ENCODE results near the gene PLCD4.

The PLCD4 gene

GRCh38 chr2:218605432-218605831, 2.3 kb upstream of the PLCD4 start:
- Histone ChIP-seq H2AFZ (ENCODE audit: low read depth) (no peak overlapping the region), H3K9ac (no peak overlapping the region), H3K79me2 (ENCODE audit: insufficient read depth, low read depth) (no peaks in the 10 kb centered on the region), H3K4me2 (no peak overlapping the region), H3K4me1 (ENCODE audit: low read depth, poor library complexity, severe bottlenecking) (peaks cover 17% of the 10 kb centered on the region), H3K36me3 (ENCODE audit: insufficient read depth) (no peaks in the 10 kb centered on the region), H3K27ac (no peak overlapping the region), H4K20me1 (ENCODE audit: insufficient read depth) (no peaks in the 10 kb centered on the region), H3K27me3 (ENCODE audit: insufficient read depth, low read depth) (no peaks in the 10 kb centered on the region), H3K4me3 (IDR thresholded peaks at IDR 0.05; ENCODE audit: insufficient read depth, low read depth, low read length) (no peak overlapping the region)
- no peak for TF ChIP-seq CTCF (conservative IDR thresholded peaks at IDR 0.05; ENCODE audit: low read depth, low read length)

- H3K4me3 ChIP-seq (IDR thresholded peaks at IDR 0.05; ENCODE audit: insufficient read depth, low read depth, low read length) = no peak overlapping the region
- no peak for TF ChIP-seq CTCF (conservative IDR thresholded peaks at IDR 0.05; ENCODE audit: low read depth, low read length)
- no peaks in the 10 kb centered on the region for H3K79me2 ChIP-seq (ENCODE audit: insufficient read depth, low read depth)
- no peaks in the 10 kb centered on the region for H3K27me3 ChIP-seq (ENCODE audit: insufficient read depth, low read depth)
- H3K4me1 ChIP-seq (ENCODE audit: low read depth, poor library complexity, severe bottlenecking) = no peaks in the 10 kb centered on the region
- no peak overlapping the region for H3K9ac ChIP-seq
- H4K20me1 ChIP-seq (ENCODE audit: insufficient read depth) = no peaks in the 10 kb centered on the region
- no peaks in the 10 kb centered on the region for H3K36me3 ChIP-seq (ENCODE audit: insufficient read depth)
- no peak overlapping the region for H3K4me2 ChIP-seq
- H3K27ac ChIP-seq = no peak overlapping the region
- no peak overlapping the region for H2AFZ ChIP-seq (ENCODE audit: low read depth)
These were observed 8.2 kb downstream of the PLCD4 start for GRCh38 chr2:218615868-218616315.

DNA sequence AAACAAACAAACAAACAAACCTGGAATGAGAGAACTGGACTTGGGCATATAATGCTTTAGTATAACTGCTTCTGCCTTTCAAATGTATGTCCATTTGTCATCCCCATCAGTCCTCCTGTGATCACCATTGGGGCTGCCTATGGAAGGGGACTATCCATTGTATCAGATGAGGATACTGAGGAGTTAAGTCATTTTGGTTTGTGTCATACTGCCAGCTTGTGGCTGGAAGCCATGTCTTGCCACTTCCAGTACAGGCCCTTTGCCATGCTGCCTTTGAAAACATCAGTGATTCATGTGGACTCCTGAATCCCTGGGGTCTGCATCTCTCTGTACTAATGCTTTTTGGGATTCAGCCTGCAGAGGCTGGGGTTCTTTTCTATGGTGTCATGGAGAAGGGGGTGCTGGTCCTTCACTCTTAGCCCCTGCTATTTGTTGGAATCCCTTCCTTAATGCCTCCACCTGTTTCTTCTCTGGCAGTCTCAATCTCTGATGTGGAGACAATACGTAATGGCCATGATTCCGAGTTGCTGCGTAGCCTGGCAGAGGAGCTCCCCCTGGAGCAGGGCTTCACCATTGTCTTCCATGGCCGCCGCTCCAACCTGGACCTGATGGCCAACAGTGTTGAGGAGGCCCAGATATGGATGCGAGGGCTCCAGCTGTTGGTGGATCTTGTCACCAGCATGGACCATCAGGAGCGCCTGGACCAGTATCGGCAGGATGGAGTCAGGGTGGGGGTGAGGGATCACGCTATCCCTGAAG, 10.6 kb downstream of the PLCD4 start:
- no peak overlapping the region for H2AFZ ChIP-seq (ENCODE audit: low read depth)
- no peaks in the 10 kb centered on the region for H3K27me3 ChIP-seq (ENCODE audit: insufficient read depth, low read depth)
- H3K4me2 ChIP-seq = no peak overlapping the region
- no peaks in the 10 kb centered on the region for H3K79me2 ChIP-seq (ENCODE audit: insufficient read depth, low read depth)
- no peaks in the 10 kb centered on the region for H3K36me3 ChIP-seq (ENCODE audit: insufficient read depth)
- no peak overlapping the region for H3K9ac ChIP-seq
- no peak overlapping the region for H3K27ac ChIP-seq
- no peak overlapping the region for H3K4me3 ChIP-seq (IDR thresholded peaks at IDR 0.05; ENCODE audit: insufficient read depth, low read depth, low read length)
- H4K20me1 ChIP-seq (ENCODE audit: insufficient read depth) = no peaks in the 10 kb centered on the region
- H3K4me1 ChIP-seq (ENCODE audit: low read depth, poor library complexity, severe bottlenecking) = no peaks in the 10 kb centered on the region
- TF ChIP-seq CTCF (conservative IDR thresholded peaks at IDR 0.05; ENCODE audit: low read depth, low read length) = no peak

DNA sequence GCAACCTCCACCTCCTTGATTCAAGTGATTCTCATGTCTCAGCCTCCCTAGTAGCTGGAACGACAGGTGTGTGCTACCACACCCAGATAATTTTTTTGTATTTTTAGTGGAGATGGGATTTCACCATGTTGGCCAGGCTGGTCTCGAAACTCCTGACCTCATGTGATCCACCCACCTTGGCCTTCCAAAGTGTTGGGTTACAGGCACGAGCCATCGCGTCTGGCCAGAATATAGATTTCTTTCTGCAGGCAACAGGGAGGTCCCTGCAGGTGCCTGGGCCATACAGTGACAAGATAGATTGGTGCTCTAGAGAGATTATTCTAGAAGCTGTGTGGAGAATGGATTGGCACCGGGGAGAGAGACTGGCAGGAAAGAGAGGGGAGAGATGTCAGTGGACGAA, 13.3 kb downstream of the PLCD4 start:
- TF ChIP-seq CTCF (conservative IDR thresholded peaks at IDR 0.05; ENCODE audit: low read depth, low read length) = no peak
- Histone ChIP-seq H3K4me1 (ENCODE audit: low read depth, poor library complexity, severe bottlenecking) (no peaks in the 10 kb centered on the region), H3K4me3 (IDR thresholded peaks at IDR 0.05; ENCODE audit: insufficient read depth, low read depth, low read length) (no peak overlapping the region), H3K4me2 (no peak overlapping the region), H4K20me1 (ENCODE audit: insufficient read depth) (no peaks in the 10 kb centered on the region), H3K79me2 (ENCODE audit: insufficient read depth, low read depth) (no peaks in the 10 kb centered on the region), H2AFZ (ENCODE audit: low read depth) (no peak overlapping the region), H3K36me3 (ENCODE audit: insufficient read depth) (no peaks in the 10 kb centered on the region), H3K27ac (no peak overlapping the region), H3K9ac (no peak overlapping the region), H3K27me3 (ENCODE audit: insufficient read depth, low read depth) (no peaks in the 10 kb centered on the region)
